GOT3 (cell line): ENCODE results near the gene DNAJC18.
"Not testable (repeated sequence)": the region's sequence is repeated elsewhere in the genome, so short reads cannot be mapped to it uniquely, and the experiment has no call there.

Experiments used
- DNase-seq: peaks from one replicate; lab custom pipeline; 2025; ENCODE audit warnings: mixed read lengths; lab: John Stamatoyannopoulos, UW

The DNAJC18 gene

DNA sequence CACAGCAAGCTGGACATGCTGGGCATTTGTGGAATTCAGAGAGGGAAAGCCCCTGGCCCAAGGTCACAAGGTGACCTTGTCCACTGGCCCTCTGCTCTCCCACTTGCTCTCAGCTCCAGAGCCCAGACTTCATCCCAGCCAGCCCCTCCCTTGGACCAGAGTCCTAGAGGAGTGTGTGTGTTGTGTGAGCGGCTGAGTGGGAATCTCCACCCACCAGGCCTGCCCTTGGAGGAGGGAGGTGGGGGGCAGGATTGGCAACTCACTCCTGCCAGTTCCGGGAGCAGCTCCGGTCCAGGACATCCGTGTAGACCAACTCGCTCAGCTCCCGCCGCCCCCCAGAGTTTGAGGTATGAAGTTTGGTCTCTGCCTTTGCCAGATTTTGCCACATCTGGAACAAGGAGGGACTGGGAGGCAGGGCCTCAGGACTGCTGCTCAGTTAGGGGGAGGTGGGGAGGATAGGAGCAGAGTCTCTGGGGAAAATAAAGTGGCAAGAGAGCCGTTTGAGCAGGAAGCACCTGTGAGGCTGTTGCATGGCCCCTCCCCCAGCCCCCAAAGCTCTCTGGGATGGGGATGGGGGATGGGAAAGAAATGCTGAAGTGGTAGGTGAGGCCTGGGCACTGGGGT lies 51.0 kb downstream of the DNAJC18 start:
- no peak for DNase-seq

DNA sequence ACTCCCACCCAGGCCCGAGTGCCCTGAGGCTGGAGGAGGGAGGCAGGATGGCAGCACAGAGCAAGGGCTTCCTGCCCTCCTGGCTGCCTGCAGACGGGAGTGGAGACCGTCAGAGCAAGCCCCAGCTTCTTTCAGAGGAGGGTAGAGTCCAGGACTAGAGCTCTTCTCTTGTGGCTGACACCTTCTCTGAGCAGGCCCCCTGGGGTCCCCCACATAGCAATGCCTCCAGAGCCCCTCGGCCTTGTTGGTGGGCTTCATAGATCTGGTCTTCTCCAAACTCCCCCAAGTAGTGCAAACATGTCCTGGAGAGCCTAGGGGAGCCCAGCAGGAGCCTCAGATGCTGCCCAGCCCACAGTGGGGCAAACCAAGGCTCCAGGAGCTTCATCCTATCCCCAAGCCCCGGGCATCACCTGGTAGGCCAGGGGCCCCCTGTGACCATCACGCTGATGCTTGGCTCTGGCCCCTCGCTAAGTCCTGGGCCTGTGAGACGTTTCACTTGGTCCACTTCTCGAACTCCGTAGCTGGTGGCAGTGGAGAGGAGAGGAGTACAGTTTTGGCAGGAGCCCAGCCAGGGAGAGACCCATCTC lies 51.6 kb downstream of the DNAJC18 start:
- no peak for DNase-seq

DNA sequence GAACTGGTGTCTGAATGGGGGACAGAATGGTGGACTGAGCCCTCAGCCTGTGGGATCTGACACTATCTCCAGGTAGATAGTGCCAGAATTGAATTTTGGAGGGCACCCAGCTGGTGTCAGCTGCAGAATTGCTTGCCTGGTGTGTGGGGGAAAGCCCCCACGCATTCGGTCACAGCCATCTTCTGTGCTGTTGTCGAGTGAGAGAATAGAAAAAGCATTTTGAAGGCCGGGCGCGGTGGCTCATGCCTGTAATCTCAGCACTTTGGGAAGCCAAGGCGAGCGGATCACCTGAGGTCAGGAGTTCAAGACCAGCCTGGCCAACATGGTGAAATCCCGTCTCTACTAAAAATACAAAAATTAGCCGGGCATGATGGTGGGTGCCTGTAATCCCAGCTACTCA lies 52.4 kb downstream of the DNAJC18 start:
- not testable (repeated sequence) for DNase-seq

DNA sequence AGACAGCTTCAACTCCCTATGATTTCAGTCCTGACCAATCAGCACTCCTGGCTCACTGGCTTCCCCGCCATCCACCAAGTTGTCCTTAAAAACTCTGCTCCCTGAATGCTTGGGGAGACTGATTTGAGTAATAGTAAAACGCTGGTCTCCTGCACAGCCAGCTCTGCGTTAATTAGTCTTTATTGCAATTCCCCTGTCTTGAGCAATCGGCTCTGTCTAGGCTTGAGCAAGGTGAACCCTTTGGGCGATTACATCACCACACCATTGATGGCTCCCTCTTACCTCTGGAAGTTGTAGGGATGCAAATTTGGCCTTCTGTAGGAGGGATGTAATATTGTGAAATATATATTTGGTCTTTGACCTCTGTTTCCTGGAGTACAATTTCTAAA lies 53.3 kb downstream of the DNAJC18 start:
- no peak for DNase-seq

DNA sequence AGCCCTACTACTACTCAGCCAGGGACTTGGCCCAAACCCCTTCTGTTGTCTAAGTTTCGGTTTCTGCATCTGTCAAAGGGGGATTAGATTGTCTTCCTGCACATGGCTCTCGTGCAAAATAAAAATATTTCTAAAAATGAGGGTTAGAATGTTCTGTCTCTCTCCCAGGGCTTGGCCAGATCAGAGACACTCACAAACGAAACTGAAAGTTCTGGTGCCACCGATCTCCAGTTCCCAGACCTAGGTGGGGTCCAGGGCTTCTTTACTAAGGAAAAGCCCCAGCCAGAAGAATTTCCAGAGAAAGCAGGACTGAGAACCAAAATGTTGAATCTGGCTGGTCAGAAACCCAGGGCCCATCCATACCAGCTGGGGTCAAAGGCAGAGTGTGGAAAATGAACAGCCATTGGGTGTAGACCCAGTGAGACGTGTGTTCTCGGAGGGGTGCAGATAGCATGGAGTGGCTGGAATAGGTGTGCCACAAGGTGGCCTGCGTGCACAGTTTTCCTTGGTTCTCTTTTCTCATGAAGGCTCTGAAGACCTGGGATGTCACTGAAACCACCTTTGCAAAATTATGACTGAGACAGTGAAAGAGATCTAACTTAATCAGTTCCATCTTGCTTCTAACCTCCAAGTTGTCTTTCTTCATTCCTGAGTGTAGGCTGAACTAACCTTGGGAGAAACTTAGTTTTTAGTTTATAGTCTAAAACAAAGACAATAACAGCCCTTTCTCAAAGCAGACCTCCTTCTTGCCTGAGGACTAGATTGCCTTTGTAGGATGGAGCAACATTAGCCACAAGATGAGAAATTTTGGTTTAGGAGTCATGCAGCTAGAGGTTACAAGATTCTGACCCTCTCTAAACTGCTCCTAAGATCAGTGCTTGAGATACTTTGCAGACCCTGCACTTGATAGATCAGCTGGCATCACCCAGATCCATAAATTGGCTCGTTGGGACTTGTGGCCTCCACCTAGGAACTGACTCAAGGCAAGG lies 54.0 kb downstream of the DNAJC18 start:
- DNase-seq, result no peak

DNA sequence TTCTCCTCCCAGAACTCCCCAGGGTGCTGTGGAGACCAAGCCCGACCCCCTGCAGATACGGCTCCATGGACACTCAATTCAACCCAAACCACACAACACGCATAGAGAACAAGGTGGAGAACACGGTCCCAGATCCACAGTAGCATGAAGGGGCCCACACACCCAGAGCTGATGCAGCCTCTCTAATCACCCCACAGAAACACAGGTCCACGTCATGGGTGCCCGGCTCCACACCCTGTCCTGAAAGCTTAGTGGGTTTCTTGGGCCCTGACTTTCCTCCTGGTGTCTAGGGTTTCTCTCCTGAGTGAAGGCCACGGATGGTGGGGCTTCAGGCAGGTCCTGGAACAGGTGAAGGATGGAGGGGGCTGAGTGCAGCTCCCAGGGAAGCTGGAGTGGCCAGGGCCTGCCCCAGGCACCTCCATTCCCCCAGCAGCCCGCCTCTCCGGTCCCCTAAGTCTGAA lies 54.7 kb downstream of the DNAJC18 start:
- no peak for DNase-seq

DNA sequence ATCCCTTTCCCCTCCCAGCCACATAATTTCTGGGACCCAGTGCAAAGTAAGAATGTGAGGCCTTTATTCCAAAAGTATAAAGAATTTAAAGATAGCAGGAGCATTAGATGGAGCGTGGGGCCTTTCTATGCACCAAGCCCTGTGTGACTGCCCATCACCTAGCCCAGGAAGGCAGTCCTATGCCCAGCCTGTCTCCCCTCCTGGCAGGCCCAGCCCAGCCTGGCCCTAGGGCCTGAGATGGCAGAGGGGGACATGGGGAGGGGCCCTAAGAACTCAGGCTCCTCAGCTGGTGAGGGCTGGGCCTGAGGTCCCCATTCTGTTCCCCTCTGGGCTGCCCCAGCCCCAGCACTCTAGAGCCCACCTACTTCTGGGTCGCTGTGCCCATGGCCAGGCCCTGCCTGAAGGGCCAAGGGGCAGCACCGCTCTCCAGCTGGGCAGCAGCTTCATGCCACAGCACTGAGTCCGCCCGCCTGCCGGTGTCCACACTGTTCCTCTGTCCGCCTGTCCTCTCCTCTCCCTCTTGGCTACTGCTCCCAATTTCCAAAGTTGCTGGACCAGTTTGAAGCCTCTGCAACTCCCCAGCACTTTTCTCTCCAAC lies 55.2 kb downstream of the DNAJC18 start:
- DNase-seq, result no peak

DNA sequence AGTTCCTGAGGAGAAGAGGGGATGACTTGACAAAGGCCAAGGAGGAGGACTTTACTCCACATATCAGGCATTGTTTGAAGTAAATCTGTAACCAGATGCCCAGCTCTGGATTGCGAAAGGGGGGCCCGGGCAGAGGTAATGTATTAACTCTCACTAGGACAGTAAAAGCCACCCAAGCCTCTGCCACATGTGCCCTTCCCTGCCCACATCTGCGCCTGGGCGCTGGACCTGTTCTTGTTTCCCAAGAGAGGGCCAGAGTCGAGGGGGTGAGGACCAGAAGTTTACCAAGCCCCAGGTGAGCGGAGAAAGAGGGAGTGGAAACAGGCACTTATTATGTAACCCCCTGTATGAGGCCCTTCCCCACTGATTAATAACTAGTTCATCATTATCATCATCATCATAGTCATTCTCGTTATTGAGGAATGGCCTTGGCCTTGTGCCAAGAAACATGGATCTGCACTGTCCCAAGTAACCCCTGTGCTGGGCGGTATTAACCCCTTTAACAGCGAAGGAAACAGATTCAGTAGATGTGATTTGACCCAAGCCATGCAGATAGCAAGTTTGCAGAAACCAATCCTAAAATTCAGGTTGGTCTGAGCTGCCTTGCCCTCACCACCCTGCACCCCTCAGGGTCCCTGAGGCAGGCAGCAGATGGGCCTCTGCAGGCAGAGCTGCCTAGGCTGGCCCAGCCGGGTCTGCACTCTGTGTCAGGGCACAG lies 55.9 kb downstream of the DNAJC18 start, which contains the start of gene SLC23A1:
Gene SLC23A1, minus strand, starts transcription at position 23 of the 718 bp plus-strand sequence. CDS start 44 bp downstream, outside the sequence.
- no peak for DNase-seq

DNA sequence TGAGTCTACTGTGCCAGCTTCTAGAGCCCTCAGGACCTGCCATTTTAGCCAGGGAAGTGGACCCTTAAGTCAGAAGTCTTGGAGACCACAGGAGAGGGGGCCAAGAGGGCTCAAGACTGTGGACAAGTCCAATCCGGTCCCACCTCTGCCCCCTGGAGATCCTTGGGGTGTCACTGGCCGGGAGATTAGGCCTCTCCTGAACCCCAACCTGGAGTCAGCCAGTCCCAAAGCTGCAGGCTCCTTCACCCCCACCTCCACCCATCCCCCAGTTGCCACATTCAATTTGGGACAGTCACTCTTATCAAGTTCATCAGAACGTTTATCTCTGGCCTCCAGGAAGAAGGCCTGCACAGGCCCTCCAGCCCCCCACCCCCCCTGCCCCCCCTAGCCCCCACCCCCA lies 56.5 kb downstream of the DNAJC18 start:
- DNase-seq, result no peak

DNA sequence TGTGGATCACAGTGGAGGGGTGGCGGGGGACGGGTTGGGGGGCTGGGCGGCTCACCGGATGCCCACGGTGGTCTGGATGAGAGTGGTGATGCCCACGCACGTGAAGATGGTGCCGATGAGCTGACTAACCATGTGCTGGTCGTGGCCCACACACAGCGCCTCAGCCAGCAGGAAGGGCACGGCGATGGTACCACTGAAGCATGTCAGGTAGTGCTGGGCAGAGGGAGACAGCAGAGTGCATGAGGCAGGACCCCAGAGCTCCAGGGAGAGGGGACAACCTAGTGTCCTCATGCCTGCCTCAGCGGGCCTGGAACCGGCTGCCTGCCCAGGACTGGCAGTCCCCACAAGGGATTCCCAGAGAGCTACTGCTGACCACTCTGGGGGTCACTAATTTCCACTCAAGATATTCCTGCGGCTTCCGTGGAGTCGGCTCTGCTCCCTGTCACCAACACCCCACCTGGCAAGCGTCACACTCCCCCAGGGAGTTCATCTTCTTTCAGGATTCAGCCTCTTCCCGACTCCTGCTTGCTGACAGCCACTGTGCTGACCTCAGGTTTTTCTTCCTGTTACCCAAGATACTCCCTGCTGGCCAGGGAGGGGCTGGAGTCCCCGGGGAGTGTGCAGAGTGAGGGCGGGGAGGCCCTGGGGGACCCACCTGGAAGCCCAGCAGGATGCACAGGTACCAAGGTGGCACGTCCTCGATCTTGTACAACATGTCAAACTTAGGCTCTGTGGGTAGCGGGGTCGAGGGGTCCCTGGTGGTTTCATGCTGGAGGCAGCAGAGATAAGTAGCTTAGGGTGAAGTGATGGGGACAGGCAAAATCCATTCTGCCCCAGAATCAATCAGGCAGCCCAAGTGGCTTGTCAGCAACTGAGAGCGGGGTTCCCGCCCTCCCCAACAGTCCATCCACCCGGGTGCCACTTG lies 57.2 kb downstream of the DNAJC18 start:
- DNase-seq, result no peak

DNA sequence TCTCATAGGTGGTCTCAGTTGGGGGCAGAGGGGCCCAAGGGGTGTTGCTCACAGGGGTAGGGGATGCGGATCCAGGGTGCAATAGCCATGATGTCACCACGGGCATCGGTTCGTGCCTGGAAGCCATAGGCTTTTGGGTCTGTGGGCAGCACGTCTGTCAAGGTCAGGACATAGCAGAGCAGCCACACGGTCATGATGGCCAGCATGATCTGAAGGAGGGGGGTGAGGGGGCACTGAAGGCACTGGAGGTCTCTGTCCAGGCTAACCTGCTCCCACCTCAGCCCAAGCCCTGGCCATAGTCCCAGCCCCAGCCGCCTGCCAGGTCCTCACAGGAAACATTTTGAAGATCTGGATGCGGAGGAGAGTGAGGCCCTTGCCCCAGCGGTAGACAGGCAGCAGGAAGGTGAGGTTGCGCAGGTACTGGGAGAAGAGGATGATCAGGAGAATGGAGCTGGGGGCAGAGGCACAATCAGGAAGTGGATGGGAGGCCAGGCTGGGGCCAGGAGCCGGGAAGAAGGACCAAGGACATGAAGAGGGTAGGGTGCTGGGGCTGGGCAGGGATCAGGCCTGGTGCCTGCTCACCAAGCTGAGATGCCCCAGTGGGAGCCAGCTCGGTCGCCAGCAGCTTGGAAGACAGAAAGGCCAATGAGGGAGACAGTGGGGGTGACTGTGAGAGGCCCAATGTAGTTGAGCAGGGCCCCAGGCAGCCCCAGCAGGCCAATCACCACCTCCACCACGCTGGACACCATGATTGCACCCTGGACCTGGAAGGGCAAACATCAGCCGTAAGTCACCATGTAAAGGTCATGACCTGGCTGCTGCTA lies 59.5 kb downstream of the DNAJC18 start:
- DNase-seq, result no peak

DNA sequence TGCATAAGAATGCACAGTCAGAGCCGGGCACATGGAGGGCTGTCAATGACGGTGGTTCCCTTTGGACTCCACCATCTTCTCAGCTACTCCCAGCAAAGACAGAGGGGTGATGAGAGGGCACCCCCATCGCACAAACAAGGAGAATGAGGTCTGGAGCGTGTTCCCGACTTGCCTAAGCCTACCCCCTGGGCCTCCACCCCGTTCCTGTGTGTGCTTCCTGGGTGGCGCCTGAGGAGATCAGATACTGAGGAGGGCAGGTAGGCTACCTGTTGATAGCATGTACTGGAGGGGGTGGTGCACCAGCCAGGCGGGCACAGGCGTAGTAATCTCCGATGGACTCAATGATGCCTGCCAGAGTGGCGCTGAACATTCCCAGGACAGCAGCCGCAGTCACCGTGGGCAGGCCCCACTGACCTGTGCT lies 60.4 kb downstream of the DNAJC18 start:
- no peak for DNase-seq

DNA sequence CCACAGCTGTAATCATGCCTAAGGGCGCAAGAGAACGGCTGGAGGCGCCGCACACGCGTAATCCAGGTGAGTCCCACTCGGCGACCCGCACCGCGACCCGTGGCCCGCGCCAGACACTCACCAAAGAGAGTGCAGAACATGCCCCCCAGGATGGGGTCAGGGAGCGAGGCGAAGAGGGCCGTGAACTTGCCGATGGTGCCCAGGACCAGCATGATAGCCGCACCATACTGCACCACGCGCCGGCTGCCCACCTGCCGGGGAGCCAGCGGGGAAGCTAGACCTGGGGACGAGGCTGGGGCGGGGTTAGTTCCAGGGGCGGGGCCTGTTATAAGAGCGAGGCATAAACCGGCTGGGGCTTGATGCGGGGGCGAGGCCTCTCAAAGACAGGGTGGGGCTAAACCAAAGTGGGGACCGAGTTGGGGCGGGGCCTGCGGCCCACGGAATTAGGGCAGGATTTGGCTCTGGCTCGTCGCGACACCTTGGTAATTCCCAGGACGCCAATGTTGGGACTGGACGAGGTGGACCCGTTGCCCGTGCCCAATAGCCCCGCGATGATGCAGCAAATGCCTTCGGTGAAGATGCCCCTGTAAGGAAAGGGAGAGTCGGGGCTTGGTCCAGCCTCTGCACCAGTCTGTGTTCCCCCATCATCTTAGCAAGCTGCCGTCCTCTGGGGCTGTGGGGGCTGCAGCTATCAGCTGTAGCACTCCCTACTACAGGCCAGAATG lies 61.1 kb downstream of the DNAJC18 start:
- no peak for DNase-seq

DNA sequence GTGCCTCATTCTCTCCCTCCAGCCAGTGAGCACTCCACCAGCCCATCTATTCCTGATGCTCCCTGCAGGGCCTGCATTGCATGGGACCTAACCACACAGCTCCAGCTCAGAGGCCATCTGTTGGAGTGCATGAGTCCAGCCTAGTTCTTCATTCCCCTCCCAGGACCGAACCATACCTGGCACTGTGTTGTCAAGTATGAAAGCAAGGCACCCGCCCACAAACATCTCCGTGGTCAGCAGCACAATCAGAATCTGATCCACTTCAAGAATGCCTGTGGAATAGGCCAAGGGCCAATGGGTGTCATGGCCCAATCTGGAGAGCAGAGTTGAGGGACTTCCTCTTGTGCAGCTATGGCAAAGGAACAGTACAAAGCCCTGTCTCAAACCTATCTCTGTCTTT lies 62.1 kb downstream of the DNAJC18 start:
- DNase-seq, result no peak

DNA sequence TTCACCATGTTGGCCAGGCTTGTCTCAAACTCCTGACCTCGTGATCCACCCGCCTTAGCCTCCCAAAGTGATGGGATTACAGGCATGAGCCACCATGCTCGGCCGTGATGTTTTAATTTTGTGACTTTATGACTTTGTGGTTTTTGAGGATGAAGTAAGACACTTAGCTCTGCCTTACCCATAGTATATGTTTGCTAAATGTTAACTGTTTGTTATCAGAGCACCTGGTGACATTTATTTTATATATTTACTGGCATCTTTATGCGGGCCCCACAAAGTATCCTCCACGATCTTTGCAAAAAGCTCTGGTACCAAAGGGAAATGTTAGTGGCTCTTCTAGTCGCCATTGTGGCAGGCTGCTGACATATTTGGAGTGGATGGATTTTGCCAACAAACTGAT lies 63.0 kb downstream of the DNAJC18 start:
- DNase-seq, result no peak

DNA sequence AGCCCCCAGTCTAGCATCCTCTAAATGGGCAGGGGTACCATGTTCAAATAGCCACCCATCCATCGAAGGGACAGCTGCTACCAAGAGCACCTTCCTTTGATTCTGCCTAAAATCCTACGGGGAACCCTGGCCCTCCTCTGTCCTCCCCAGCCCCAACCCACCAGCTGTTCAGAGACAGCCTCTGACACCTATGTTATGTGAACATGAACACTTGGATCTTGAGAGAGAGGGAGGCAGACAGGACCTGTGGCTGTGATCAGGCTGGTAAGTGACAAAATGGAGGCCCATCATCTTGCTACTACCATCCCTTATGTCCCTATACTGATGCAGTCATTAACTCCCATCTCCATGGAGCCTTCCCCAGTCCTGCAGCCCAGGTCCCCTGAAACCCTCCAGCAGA lies 64.4 kb downstream of the DNAJC18 start:
- DNase-seq, result no peak

DNA sequence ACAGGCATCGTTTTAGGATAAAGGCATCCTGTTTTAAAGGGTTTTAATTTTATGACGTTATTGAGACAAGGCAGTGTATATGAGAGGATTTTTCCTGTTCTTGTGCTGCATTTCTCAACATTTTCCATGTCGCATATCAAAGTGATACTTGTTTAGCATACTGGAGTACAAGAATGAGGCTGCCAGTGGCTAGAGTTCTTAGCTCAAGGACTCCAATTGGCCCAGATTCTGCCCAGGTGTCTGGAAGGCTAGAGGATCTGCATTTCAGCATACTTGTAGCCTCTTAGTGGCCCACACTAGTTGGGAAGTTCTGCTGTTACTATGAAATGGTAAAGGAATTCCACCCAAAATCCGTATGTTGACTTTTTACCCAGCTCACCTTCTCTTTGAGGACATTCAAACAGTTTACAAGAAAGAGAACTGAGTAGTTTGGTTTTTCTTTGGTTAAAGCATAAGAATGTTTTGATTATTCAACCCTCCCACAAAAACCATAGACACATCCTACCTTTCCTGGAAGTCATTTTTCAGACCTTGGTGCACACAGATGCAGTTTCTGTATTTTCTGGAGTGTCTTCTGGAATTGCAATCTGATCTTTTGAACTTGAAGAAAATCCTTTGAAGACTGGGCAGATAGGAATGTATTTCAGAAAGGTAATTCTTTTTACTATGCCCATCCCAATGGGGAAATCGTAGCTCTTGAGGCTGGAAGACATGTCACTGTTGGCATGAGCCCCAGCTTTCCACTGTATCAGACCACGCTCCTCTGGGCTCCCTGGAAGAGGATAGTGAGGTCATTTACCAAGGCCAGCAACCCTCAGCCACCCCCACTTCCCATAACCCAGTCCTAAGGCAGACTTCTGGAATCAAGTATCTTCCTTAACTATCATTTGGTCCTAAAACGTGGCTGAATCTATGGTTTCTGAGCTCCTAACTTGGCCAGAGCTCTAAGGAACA lies 67.6 kb downstream of the DNAJC18 start:
- DNase-seq, result no peak

DNA sequence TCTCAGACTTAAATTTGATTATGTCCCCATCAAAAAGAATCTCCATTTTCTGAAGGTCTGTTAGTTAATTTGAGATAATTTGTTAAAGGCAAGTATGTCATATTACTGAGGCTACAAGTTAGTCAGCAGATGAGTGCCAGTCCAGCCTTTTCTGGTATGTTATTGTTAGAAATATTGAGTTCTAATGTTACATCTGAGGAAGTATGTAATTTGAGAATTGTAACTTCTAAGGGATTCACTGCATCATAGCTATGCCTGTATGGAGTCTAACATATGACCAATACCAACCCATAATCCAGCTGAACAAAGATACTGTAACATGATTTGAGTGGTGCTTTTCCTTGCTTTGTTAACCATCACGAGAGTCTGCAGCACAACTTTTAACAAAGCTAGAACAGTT lies 70.1 kb downstream of the DNAJC18 start:
- DNase-seq, result no peak
